Measurements from ENCODE around the gene CHRNA10.

The CHRNA10 gene

GRCh38 chr11:3631331-3631730 is 39.9 kb downstream of the CHRNA10 start:
- DNase-seq (ENCODE audit: low read depth), result no peak

DNA sequence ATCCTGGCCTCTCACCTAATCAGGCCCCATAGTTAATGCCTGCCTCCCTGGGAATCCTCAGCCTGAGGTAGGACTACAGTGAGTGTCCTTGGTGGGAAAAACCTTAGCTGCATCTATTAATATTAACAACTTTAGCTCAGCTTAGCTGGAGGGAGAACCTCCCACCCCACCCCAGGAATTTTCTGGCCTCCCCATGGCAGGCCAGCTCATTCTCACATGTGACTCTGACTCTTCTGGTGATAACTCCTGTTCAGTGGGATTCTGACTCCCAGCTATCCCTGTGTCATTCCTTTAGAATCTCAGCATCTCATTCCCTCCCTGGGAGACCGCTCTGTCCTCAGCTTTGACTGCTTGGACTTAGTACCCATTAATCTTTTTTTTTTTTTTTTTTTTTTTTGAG is 43.9 kb downstream of the CHRNA10 start:
- DNase-seq (ENCODE audit: low read depth), result no peak

- no peak for DNase-seq (ENCODE audit: low read depth)
Measured at GRCh38 chr11:3626250-3626960, 44.8 kb downstream of the CHRNA10 start.

DNA sequence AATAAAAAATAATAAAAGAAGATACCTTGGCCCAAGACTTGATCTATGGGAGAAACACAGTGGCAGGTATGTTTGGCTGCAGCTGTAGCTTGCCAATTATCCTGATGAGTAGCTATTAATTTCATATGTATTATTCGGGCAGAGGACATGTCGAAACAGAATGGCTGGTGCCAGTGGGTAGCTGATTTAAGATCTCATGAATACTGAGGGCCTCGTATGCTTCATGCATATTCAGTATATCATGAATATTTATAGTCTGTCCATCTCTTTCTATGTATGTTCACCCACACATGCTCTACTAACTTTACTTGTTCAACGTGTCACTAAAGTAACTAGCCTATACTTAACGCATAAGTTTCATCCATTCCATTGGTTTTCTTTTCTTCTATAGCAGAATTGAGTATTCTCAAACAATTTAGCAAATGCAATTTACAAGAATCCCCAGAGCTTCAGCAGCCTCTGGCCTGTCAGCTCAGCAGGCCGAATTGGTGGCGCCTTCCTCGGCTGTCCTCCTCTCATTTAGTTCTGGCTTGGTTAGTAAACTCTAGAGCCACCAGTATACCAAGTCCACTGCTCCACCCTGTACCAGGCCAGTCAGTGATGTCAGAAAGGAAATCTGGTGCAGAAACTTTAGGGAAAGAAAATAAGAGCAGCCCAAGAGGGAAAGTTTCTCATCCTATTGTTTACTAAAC is 47.3 kb downstream of the CHRNA10 start:
- no peak for DNase-seq (ENCODE audit: low read depth)

DNA sequence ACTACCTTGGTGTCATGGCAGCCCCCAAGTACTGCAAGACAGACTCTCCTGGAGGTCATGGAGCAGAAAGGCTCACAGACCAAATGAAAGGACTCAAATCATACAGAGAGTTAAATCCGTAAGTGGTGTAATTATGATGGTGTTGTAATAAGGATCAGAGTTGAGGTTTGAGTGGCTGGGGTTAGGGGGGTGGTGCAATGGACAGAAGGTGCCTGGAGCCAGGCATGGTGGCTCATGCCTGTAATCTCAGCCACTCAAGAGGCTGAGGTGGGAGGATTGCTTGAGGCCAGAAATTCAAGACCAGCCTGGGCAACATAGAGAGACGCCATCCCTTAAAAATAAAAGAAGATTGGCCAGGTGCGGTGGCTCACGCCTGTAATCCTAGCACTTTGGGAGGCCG is 48.1 kb downstream of the CHRNA10 start:
- DNase-seq (ENCODE audit: low read depth), result no peak

- no peak for DNase-seq (ENCODE audit: low read depth)
Measured at GRCh38 chr11:3622521-3622920, 48.7 kb downstream of the CHRNA10 start.

DNA sequence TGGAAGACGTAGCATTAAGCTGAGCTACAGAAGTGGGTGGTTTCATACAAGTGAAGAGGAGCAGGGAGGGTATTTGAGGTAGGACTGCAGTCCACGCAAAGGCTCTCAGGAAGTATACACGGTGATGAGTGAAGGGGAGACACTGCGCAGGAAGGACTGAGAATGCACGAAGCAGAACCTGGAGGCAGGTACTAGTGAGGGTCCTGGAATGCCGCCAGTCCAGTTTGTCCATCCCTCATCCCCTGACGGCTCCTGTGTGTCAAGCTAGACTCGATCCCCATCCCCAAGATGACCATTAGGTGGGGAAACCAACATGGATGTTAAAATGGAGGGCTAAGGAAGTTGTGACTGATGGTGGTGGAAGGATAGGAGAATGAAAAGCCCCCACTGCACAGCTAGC is 53.2 kb downstream of the CHRNA10 start:
- no peak for DNase-seq (ENCODE audit: low read depth)

GRCh38 chr11:3616721-3617460 is 54.3 kb downstream of the CHRNA10 start:
- DNase-seq (ENCODE audit: low read depth), result no peak

- no peak for DNase-seq (ENCODE audit: low read depth)
Measured at GRCh38 chr11:3615998-3616397, 55.2 kb downstream of the CHRNA10 start.

All from stimulated activated CD8-positive, alpha-beta memory T cell treated with anti-CD3 and anti-CD28 coated beads, Interleukin-12 subunit alpha, Interleukin-12 subunit beta, amount 100 ng/mL, for 1 hour (primary cell).